Anterior cingulate cortex (tissue), 58 donors: ENCODE results near the gene MEGF11.

Experiments
- DNase-seq, 58 donors: peaks; one replicate each; lab custom pipeline; 2025; lab: John Stamatoyannopoulos, UW

The MEGF11 gene

DNA sequence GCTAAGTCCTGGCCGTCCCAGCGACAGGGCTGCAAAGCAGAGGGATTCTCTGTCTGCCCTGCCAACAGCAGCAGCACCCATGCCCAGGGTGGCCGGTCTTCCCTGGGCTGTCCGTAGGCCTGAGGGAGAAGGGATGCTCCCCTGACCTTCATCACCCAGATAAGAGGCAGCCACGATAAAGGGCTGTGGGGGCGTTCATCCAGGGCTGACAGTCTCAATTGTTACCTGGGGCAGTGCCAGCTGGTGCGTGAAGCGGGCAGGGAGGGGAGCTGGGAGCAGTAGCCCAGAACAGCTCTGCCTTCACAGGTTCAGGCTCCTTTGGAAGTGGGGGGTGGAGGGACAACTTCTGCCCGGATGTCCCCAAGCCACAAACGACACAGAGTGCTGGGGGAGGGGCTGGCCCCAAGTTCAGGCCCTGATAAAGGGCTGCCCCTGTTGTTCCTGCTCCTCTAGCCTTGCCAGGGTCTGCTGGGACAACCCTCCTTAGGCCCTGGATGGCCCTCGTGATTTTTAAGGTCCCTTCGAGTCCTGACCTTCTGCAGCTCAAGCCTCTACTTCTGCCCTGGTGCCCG is 289.6 kb downstream of the MEGF11 start:
- DNase-seq = no peak

GRCh38 chr15:65963358-65963757 is 290.2 kb downstream of the MEGF11 start:
- no peak for DNase-seq

DNA sequence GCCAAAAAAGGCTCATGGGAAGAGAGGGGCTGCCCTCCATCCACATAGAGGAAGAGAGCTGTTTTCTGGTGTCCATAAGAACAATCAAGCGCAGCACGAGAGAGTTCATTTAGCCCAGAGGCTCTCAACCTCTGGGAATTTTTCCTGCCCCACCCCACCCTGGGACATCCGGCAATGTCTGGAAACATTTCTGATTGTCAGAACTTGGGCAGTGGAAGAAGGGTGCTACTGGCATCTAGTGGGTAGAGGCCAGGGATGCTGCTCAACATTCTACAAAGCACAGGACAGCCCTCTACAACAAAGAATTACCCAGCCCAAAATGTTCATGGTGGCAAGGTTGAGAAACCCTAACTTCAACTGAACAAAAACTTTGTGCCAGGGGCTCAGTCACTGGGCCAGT is 291.4 kb downstream of the MEGF11 start:
- no peak for DNase-seq

GRCh38 chr15:65960586-65960985 is 293.0 kb downstream of the MEGF11 start:
- DNase-seq = no peak

DNA sequence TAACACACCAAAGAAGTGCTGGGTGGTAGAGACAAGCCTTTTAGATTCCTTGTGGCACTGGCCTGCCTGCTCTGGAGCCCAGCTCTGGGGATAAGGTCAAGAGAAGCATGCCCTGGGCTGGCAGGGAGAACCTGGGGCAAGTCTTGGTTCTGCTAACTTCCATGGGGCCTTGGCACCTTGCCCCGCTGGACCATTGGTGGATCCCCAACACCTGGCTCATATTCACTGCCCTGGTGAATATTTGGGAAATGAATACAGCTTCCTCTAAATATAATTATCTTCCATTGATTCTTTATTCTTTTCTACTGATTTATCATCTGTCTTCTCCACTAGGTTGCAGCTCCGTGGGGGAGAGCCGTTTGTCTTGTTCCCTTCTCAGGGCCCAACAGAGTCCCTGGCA is 294.7 kb downstream of the MEGF11 start:
- DNase-seq = no peak

- DNase-seq = no peak
Measured at GRCh38 chr15:65957451-65957850, 296.1 kb downstream of the MEGF11 start.

GRCh38 chr15:65956899-65957298 is 296.7 kb downstream of the MEGF11 start:
- DNase-seq = no peak

GRCh38 chr15:65956307-65956706 is 297.2 kb downstream of the MEGF11 start:
- no peak for DNase-seq

- peak in 1 of 58 donors; percentile 3 for DNase-seq
Measured at GRCh38 chr15:65954289-65954741, 299.2 kb downstream of the MEGF11 start.

DNA sequence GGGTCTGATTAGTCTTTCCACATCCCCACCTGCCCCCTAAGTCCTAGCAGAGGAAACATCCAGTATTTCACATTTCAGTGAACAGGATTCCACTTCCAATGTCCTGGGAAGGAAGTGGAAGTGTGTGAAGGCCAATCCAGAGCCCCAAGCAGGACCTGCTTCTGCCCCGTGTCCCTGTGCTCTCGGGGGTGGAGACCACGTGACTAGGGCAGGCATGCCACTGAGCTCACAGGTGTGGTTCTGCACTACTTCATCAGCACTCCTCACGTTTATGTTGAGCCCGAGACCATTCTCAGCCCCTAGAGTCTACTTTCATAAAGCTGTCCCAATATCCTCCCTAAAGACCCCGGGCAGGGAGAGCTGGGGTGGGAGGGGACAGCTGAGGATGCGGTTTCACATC is 299.9 kb downstream of the MEGF11 start:
- no peak for DNase-seq

DNA sequence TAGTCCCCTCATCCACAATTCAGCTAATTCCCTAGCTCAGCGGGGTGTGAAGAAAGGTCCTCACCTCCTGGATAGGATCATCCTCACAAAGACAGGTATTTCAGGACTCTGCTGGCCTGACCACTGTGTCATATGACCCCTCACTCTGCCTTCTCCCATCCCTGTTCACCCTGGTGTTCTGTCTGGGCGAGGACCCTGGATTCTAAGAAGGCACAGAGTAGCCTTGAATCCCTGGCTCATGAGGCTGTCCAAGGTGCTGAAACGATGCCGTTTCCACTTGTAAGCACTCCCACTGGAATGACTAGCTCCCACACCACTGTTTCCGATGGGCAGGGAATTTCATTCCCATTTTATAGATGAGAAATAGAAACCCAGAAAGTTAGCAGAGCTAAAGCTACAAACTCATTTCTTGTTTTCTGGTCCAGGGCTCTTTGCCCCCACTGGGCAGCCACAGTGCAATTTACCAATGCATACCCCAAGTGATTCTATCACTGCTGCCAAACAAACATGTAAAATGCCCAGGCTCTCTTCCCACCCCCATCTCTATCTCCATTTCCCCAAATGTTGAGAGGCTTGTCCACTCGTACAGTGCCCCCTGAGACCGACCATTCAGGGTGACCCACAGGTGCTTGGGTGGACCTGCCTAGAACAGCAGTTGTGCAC is 301.0 kb downstream of the MEGF11 start:
- no peak for DNase-seq

GRCh38 chr15:65951007-65951406 is 302.5 kb downstream of the MEGF11 start:
- DNase-seq = no peak

- DNase-seq = no peak
Measured at GRCh38 chr15:65949491-65949890, 304.1 kb downstream of the MEGF11 start.

GRCh38 chr15:65949011-65949410 is 304.5 kb downstream of the MEGF11 start:
- DNase-seq = no peak

GRCh38 chr15:65948383-65948782 is 305.2 kb downstream of the MEGF11 start:
- no peak for DNase-seq

- no peak for DNase-seq
Measured at GRCh38 chr15:65947041-65947440, 306.5 kb downstream of the MEGF11 start.

DNA sequence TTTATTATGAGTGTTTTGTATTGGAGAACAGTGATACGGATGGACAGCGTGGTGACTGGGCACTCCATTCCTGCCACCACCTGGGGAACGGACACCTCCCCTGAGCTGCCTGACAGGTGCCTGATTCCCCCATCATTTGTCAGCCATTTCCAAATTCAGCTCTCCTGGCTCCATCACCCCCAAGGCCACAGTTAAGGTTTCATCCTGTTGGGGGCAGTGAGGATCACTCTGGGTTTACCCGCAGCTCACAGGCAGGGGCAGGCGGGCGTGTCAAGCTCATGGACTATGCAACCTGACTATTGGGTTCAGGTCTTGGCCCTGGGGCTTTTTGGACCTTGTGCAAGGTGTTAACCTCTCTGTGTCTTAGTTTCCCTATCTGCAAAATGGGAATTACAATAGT is 307.9 kb downstream of the MEGF11 start:
- DNase-seq = no peak

DNA sequence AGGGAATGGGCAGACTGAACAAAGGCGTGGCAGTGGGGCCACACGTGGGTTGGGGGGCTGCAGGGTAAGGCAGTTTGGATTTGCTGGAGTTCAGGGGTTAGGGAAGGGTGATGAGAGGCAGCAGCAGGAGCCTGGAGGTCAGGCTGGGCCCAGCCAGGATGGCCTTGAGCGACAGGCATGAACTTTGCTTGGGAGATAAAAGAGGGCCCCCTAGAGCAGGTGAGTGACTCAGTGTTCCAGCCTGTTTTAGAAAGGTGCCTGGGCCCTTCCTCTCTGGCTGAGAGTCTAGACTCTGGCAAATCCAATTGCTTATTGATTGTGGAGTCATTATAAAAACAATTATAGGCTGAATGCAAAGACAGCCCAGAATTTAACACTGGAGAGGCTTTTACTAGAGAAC is 309.1 kb downstream of the MEGF11 start:
- no peak for DNase-seq

GRCh38 chr15:65942436-65942835 is 311.1 kb downstream of the MEGF11 start:
- no peak for DNase-seq

DNA sequence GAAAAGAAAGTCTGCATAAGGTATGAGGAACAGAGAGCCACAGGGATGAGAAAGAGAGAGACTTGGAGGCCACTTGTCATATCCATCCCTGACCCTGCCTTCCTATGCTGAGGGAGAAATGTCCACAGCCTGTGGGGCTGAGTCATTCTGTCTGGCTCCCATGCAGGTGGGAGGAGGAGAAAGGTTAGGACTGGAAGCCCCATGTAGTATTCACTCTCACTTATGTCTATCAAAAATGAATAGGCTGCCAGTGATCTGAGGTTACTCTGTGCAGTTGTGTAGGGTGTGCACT is 313.0 kb downstream of the MEGF11 start:
- no peak for DNase-seq

DNA sequence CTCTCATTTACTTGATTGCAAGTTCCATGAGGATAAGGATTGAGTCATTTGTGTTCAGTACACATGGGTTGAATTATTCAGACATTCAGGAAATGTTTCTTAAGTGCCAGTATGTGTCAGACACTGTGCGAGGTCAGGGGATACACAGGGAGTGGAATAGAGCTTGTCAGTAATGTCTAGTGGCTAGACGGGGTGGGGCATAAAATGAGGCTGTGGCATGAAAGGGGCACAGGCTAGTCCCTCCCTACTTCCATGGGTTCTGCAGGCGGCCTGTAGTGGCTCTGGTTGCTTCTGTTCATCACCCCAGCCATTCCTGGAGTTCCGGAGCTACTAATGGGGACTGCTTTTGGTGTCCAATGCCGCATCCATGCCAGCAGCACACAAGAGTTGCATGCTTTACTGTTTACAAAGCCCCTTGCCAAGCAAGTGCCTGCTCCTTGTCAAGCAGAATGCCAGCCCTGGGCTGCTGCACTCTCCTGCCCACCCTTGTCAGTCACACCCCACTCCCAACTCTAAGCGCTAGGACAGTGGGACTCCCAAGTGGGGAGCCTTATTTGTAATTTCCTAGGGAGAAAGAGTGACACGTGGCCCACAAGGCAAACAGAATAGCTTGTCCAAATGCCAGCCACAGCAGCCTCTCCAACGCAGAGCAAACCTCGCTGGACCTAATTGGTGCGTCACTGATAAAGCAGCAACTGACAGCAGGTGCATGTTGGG is 313.5 kb downstream of the MEGF11 start:
- DNase-seq = peak in 1 of 58 donors; percentile 11

GRCh38 chr15:65938604-65939003 is 314.9 kb downstream of the MEGF11 start:
- no peak for DNase-seq
